Smooth muscle cell (in vitro differentiated cells): ENCODE data around the gene GNAS-AS1. TPM values are rescaled to one million over a fixed set of nuclear protein-coding genes. Genes with fewer than 3 reads are reported as not detected.

ENCODE experiments used
- DNase-seq: peaks from one replicate; lab custom pipeline; 2025; ENCODE audit not compliant: unreplicated experiment; lab: John Stamatoyannopoulos, UW
- H2AFZ ChIP-seq: fragments of 200-600 bp; sonication (generic); 2 replicates; pipeline ENCODE4 v1.6.0; 2016; ENCODE audit warnings: antibody characterized with exemption, low read depth, mild to moderate bottlenecking
- H3F3A ChIP-seq: fragments of 200-600 bp; sonication (generic); 2 replicates; pipeline ENCODE4 v1.6.0; 2017; ENCODE audit warnings: antibody characterized with exemption, low read depth
- H3K27ac ChIP-seq: fragments of 200-600 bp; sonication (generic); 2 replicates; pipeline ENCODE4 v1.5.1; 2016; ENCODE audit warnings: low read depth, mild to moderate bottlenecking
- H3K27me3 ChIP-seq: fragments of 200-600 bp; sonication (generic); 2 replicates; pipeline ENCODE4 v1.6.1; 2016; ENCODE audit warnings: low read depth, mild to moderate bottlenecking
- H3K36me3 ChIP-seq: fragments of 200-600 bp; sonication (generic); 2 replicates; pipeline ENCODE4 v1.5.1; 2016; ENCODE audit warnings: low read depth
- H3K4me1 ChIP-seq: fragments of 200-600 bp; sonication (generic); 2 replicates; pipeline ENCODE4 v1.5.1; 2016; ENCODE audit warnings: low read depth
- H3K4me2 ChIP-seq: fragments of 200-600 bp; sonication (generic); 2 replicates; pipeline ENCODE4 v1.6.0; 2016; ENCODE audit warnings: mild to moderate bottlenecking
- H3K4me3 ChIP-seq: fragments of 200-600 bp; sonication (generic); 2 replicates; pipeline ENCODE4 v1.5.1; 2016; ENCODE audit warnings: mild to moderate bottlenecking
- H3K79me2 ChIP-seq: fragments of 200-600 bp; sonication (generic); 2 replicates; pipeline ENCODE4 v1.6.0; 2016; ENCODE audit warnings: low read depth, mild to moderate bottlenecking
- H3K9ac ChIP-seq: fragments of 200-600 bp; sonication (generic); 2 replicates; pipeline ENCODE4 v1.6.0; 2016; ENCODE audit warnings: low read depth
- H3K9me3 ChIP-seq: fragments of 200-600 bp; sonication (generic); replicated peaks from 2 replicates; pipeline ENCODE4 v1.5.1; 2016; ENCODE audit warnings: low read depth
- H4K20me1 ChIP-seq: fragments of 200-600 bp; sonication (generic); 2 replicates; pipeline ENCODE4 v1.6.0; 2016; ENCODE audit warnings: low read depth
- WGBS: methylation state at CpG from one replicate; pipeline ENCODE4 v1.1.7; 2016; ENCODE audit warnings: low lambda C conversion rate; 5-methylcytosine and 5-hydroxymethylcytosine counted together
- polyA plus RNA-seq: library from polyadenylated mRNA; unstranded; fragments of >200 nt; fragmentation: Nextera tagmentation; extraction: Ambion mirVana; gene quantifications from 2 replicates; pipeline ENCODE4 v1.2.1, GENCODE V29; 2016
- total RNA-seq: library from RNA; depleted of rRNA; stranded (reverse); fragments of >200 nt; gene quantifications from 2 replicates; pipeline ENCODE4 v1.2.3, GENCODE V29; 2014
- TF ChIP-seq, protein P1 (sequence below): fragments of 200-600 bp; sonication (generic); IDR thresholded peaks from 2 replicates; pipeline ENCODE4 v1.5.1; 2017; ENCODE audit warnings: borderline replicate concordance, mild to moderate bottlenecking, antibody characterized with exemption; ENCODE audit not compliant: insufficient read depth, poor library complexity, severe bottlenecking

GNAS-AS1 gene
- total and polyA plus RNA-seq, 2 experiments from 2014 or later = 0.40 TPM; not detected in 1

DNA sequence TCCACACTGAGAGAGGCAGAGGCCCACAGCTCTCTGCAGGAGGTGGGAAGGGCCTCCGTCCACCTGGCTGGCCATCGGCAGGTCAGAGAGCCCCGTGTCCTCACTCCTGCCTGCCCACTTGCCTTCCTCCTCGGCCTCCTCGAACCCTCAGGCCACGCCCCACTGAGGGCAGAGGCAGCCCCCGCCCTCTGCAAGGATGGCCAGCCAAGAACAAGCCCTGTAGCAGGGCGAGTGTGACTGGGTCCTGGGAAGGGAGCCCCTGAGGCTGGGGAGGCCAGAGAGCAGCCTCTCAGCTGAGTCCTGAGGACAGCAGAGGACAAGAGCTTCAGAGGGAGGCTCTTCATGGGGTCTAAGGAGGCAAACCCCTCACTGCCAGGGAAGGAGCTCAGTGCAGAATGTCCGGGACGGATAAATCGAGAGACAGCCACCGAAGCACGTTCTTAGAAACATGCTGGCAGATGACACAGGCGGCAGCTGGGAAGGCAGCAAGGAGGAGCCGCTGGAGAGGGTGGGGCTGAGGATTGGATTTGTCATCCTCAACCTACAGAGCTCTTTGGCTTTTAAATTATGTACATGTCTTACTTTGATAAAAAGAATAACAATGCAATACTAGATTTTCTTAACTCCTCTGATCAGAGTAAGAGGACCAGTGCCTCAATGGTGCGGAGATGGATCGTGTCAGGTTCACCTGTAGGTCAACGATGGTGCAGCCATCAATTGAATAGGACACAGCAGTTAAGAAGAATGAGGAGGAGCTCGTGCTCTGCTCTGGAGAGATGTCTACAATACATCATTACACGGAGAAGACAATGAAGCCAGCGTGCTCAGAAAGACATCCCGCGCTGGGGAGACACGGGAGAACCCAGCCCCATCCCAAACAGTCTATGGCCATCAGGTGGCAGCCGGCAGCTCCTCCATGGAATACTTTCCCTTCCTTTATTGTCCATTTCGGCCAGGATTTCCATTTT, 53.0 kb downstream of the GNAS-AS1 start:
- H3K27me3 ChIP-seq = no peaks in the 10 kb centered on the region
- TF ChIP-seq, protein P1, sequence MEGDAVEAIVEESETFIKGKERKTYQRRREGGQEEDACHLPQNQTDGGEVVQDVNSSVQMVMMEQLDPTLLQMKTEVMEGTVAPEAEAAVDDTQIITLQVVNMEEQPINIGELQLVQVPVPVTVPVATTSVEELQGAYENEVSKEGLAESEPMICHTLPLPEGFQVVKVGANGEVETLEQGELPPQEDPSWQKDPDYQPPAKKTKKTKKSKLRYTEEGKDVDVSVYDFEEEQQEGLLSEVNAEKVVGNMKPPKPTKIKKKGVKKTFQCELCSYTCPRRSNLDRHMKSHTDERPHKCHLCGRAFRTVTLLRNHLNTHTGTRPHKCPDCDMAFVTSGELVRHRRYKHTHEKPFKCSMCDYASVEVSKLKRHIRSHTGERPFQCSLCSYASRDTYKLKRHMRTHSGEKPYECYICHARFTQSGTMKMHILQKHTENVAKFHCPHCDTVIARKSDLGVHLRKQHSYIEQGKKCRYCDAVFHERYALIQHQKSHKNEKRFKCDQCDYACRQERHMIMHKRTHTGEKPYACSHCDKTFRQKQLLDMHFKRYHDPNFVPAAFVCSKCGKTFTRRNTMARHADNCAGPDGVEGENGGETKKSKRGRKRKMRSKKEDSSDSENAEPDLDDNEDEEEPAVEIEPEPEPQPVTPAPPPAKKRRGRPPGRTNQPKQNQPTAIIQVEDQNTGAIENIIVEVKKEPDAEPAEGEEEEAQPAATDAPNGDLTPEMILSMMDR = no peak
- 92% methylated on average over 26 of the region's 26 CpGs for WGBS

GRCh38 chr20:58795923-58796245, 54.8 kb downstream of the GNAS-AS1 start:
- Histone ChIP-seq H3K27me3 (peaks cover 10% of the 10 kb centered on the region), H3K27ac (no peak overlapping the region), H3K4me3 (no peak overlapping the region), H3K9ac (no peak overlapping the region), H3F3A (no peaks in the 10 kb centered on the region), H3K4me2 (no peak overlapping the region), H3K9me3 (no peaks in the 10 kb centered on the region), H3K79me2 (no peaks in the 10 kb centered on the region), H3K4me1 (peaks cover 6% of the 10 kb centered on the region), H3K36me3 (no peaks in the 10 kb centered on the region), H4K20me1 (no peaks in the 10 kb centered on the region), H2AFZ (no peak overlapping the region)
- no peak for DNase-seq
- TF ChIP-seq, protein P1 = no peak
- WGBS = 97% methylated on average over 6 of the region's 6 CpGs

More for the DNA sequence above, 53.0 kb downstream of the GNAS-AS1 start:
- H3F3A ChIP-seq = no peaks in the 10 kb centered on the region
- H3K79me2 ChIP-seq = no peaks in the 10 kb centered on the region
- no peak for DNase-seq
- H4K20me1 ChIP-seq = no peaks in the 10 kb centered on the region
- H3K4me3 ChIP-seq = no peak overlapping the region
- H3K4me2 ChIP-seq = no peak overlapping the region
- H3K9ac ChIP-seq = no peak overlapping the region
- no peaks in the 10 kb centered on the region for H3K9me3 ChIP-seq
- H2AFZ ChIP-seq = no peak overlapping the region
- peaks cover 6% of the 10 kb centered on the region for H3K4me1 ChIP-seq
- no peak overlapping the region for H3K27ac ChIP-seq
- H3K36me3 ChIP-seq = no peaks in the 10 kb centered on the region

DNA sequence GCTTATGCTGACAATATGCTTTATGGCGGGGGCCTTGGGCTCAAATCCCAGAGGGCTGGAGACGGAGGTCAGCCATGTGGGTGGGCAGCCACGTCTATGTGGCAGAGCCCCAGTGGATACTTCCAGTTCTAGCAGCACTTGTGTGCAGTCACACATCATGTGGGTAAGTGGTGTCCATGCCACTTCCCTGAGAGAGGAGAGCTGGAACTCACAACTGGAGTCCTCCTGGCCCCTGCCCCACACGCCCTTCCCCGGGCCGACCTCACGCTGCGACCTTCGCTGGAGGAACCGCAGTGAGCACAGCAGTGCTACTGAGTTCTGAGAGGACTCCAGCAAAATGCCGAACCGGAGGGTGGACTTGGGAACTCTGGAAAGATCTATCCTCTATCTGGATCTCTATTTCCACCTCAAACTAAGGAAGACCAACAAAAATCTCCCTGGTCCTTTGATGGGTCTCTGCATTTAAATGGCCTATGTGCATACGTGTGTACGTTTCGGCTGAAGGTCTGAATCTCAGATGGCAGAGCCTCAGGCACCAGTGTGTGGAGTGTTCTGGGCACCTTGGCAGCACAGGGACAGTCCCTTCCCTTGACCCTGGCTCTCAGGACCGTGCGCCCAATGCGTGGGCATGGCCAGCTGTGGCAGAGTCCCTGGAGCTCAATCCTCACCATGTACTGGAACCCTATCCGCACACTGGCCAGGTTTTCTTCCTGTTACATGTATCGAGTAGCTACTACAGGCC, 55.4 kb downstream of the GNAS-AS1 start:
- DNase-seq = no peak
- Histone ChIP-seq H3K79me2 (no peaks in the 10 kb centered on the region), H3K9ac (no peak overlapping the region), H3K4me1 (peaks cover 5% of the 10 kb centered on the region), H3K4me2 (no peak overlapping the region), H3K4me3 (no peak overlapping the region), H3F3A (no peaks in the 10 kb centered on the region), H3K27me3 (peaks cover 10% of the 10 kb centered on the region), H4K20me1 (no peaks in the 10 kb centered on the region), H3K36me3 (no peaks in the 10 kb centered on the region), H3K9me3 (no peaks in the 10 kb centered on the region), H2AFZ (no peak overlapping the region), H3K27ac (no peak overlapping the region)
- TF ChIP-seq, protein P1 = no peak
- 94% methylated on average over 20 of the region's 20 CpGs for WGBS
